Stimulated activated CD4-positive, alpha-beta T cell treated with anti-CD3 and anti-CD28 coated beads, Interleukin-2, amount 100 ng/mL, for 48 hours (primary cell): ENCODE measurements around the gene RAB9A.
"Not testable (repeated sequence)": the region's sequence is repeated elsewhere in the genome, so short reads cannot be mapped to it uniquely, and the experiment has no call there.

Experiments used
- DNase-seq, 2 donors: peaks; one replicate each; pipeline ENCODE4 v3.0.0-alpha.2; 2020

The RAB9A gene

GRCh38 chrX:13703135-13703534 lies 14.2 kb downstream of the RAB9A start:
- no peak for DNase-seq

GRCh38 chrX:13703589-13703988 lies 14.7 kb downstream of the RAB9A start:
- no peak for DNase-seq

GRCh38 chrX:13711141-13711540 lies 22.2 kb downstream of the RAB9A start:
- DNase-seq, result no peak

- no peak for DNase-seq
These were observed 27.5 kb downstream of the RAB9A start for GRCh38 chrX:13716455-13716854.

GRCh38 chrX:13716905-13717304 lies 28.0 kb downstream of the RAB9A start:
- DNase-seq, result no peak

- no peak for DNase-seq
These were observed 29.0 kb downstream of the RAB9A start for GRCh38 chrX:13717700-13718472.

GRCh38 chrX:13719192-13719856 lies 30.4 kb downstream of the RAB9A start:
- no peak for DNase-seq

GRCh38 chrX:13721371-13721770 lies 32.4 kb downstream of the RAB9A start:
- no peak for DNase-seq

- no peak for DNase-seq
These were observed 33.0 kb downstream of the RAB9A start for GRCh38 chrX:13721819-13722519.

- peak in 1 of 2 donors; percentile 5 for DNase-seq
These were observed 36.0 kb downstream of the RAB9A start for GRCh38 chrX:13724878-13725277.

- not testable (repeated sequence) for DNase-seq
These were observed 37.7 kb downstream of the RAB9A start for GRCh38 chrX:13726583-13726982.

- not testable (repeated sequence) for DNase-seq
These were observed 41.6 kb downstream of the RAB9A start for GRCh38 chrX:13730523-13730922.

- DNase-seq, result no peak
These were observed 43.5 kb downstream of the RAB9A start for GRCh38 chrX:13732246-13733067.

- DNase-seq, result no peak
These were observed 44.6 kb downstream of the RAB9A start for GRCh38 chrX:13733506-13733905.

GRCh38 chrX:13734278-13735172 lies 45.6 kb downstream of the RAB9A start, which contains the start of the genes OFD1 and TRAPPC2:
Gene OFD1 (plus strand): TSS chrX:13734748. CDS start chrX:13735072, 324 bp downstream.
Gene TRAPPC2 (minus strand): TSS chrX:13734620. CDS start chrX:13719963, 14,657 bp downstream.
- peak; percentile 78 to 85 for DNase-seq

GRCh38 chrX:13741695-13742094 lies 52.8 kb downstream of the RAB9A start:
- DNase-seq, result no peak

GRCh38 chrX:13742397-13743176 lies 53.7 kb downstream of the RAB9A start:
- peak in 1 of 2 donors; percentile 28 for DNase-seq

- DNase-seq, result no peak
These were observed 58.9 kb downstream of the RAB9A start for GRCh38 chrX:13747836-13748235.

- DNase-seq, result no peak
These were observed 59.6 kb downstream of the RAB9A start for GRCh38 chrX:13748486-13748885.

GRCh38 chrX:13750204-13750603 lies 61.3 kb downstream of the RAB9A start:
- no peak for DNase-seq

- DNase-seq, result no peak
These were observed 61.9 kb downstream of the RAB9A start for GRCh38 chrX:13750812-13751211.
